Retina (tissue), 1 donor: ENCODE results near the gene SEC61A2.
"Not testable (repeated sequence)": the region's sequence is repeated elsewhere in the genome, so short reads cannot be mapped to it uniquely, and the experiment has no call there.

ENCODE experiments used
- DNase-seq: peaks from one replicate; pipeline ENCODE4 v3.0.0-alpha.2; 2016

SEC61A2 gene

DNA sequence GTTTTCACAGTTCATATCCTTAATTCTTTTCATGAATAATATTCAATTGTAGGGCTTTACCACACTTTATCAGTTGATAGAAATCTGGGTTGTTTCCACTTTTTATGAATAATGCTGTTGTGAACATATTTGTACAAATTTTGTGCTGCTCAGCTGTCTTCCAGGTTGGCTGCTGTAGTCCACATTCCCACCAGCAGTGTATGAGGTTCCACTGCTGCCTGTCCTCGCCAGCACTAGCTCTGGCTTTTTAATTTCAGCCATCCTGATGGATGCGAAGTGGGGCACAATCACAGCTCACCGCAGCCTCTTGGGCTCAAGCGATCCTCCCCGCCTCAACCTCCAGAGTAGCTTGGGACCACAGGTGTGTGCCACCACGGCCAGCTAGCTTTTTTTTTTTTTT is 33.5 kb downstream of the SEC61A2 start:
- DNase-seq, result no peak

DNA sequence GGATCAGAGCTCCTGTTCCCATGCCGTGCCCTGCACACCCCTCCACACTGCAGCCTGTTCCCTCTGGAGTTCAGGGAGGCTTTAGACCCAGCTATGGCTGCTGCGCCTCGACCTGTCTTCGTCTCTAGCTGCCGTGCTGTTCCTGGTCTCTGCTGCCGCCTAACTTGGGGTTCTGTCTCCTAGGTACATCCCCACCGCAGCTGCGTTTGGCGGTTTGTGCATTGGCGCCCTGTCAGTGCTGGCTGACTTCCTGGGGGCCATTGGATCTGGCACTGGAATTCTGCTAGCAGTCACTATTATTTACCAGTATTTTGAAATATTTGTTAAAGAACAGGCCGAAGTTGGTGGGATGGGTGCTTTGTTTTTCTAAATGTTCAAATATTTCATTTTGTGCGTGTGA is 34.6 kb downstream of the SEC61A2 start:
- no peak for DNase-seq

DNA sequence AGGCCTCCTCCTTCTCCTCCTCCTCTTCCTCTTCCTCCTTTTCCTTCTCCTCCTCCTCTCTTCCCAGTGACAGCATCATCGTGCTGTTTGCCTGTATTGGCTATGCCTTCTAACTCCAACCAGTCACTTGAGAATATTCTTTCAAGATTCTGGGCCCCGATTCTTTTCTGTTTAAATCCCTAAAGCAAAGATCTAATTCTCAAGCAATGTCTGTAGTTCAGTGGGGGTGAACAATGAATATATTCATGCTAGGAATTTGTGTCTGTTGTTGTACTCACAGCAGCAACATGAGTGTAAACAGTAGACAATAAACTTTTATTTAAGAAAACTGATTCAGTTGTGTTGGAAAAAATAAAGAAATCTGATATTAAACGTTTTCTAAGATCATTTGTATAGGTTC is 35.6 kb downstream of the SEC61A2 start:
- no peak for DNase-seq

DNA sequence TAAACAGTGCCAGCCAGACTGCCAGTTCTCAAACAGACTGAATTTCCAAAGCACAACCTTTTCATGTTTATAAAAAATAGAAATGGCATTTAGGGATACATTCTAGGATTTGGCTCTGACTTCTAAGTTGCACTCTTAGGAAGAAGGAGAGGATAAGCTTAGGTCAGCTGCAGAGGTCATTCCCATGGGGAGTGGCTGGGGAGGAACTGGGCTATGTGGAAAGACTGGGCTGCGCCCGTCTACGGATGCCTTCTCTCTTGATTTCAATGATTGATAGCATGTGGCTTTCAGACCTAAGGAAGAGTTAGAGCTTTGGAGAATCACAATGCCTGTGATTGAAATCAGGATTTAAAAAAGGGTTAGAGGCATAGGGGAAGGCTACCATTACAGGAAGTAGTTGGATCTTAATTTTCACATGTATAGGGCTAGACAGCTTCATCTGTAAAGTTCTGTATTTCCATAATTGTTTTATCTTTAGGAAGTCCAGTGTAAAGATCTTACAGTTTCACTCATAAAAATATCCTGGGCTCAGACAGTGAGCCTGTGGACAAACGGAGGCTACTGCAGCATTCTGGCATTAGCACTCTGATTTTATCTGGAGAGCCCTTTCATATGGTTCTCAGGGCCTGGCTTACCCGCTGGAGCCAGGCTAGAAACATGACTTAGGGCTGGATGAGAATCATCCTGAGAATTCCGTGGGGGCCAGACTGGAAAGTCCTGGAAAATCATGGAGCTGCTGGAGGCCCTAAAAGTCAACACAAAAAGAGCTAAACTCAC is 36.7 kb downstream of the SEC61A2 start:
- no peak for DNase-seq

DNA sequence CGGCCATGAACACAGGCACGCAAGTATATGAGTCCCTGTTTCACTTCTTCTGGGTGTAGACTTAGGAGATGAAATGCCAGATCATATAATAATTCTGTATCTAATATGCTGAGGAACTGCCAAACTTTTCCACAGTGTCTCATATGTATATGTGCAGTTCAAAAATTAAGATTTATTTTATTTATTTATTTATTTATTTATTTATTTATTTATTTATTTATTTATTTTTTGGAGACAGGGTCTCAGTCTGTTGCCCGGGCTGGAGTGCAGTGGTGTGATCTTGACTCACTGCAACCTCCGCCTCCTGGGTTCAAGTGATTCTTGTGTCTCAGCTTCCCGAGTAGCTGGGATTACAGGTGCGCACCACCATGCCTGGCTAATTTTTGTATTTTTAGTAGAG is 42.0 kb downstream of the SEC61A2 start:
- DNase-seq, result not testable (repeated sequence)

DNA sequence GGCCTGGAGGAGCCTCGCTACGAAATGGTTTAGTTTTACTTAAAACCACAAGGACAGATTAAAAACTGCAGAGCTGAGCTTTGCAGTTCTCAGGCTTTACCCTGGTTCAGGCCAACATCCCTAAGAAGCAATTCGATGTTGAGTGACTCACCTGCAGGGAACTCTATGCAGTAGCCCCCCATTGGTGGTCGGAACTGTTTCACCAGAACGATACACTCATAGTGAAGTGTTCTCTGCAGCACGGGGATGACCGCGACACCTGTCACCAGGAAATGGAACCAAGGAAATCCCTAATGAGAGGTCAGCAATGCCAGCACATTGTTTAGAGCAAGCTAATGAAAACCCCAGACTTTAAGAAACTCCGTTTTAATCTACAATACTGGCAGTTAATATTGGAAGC is 48.2 kb downstream of the SEC61A2 start:
- DNase-seq, result no peak

DNA sequence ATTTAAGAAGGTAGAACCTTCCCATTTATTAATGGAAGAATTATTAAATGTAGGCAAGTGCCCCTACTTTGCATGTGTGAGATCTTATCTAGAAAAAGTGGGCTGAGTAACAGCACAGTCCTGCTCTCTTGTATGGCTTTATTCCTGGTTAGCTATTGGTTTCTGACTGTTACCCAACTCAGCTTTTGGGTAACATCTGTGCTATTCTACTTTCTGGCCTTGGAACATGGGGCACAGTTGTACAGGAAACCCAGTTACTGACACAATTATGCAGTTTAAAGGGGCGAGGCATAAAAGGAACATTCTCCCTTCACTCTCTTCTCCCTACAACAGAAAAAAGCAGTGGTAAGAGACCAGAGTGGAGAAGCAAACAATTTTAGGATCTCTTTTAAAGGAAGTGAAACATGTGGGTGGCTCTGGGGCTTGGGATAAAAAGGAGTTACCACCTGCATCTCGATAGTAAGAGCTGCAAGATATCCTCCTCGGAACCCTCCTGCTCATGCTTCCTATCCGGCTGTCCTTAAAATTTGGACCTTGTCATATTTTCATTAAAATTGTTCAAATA is 50.2 kb downstream of the SEC61A2 start:
- no peak for DNase-seq

DNA sequence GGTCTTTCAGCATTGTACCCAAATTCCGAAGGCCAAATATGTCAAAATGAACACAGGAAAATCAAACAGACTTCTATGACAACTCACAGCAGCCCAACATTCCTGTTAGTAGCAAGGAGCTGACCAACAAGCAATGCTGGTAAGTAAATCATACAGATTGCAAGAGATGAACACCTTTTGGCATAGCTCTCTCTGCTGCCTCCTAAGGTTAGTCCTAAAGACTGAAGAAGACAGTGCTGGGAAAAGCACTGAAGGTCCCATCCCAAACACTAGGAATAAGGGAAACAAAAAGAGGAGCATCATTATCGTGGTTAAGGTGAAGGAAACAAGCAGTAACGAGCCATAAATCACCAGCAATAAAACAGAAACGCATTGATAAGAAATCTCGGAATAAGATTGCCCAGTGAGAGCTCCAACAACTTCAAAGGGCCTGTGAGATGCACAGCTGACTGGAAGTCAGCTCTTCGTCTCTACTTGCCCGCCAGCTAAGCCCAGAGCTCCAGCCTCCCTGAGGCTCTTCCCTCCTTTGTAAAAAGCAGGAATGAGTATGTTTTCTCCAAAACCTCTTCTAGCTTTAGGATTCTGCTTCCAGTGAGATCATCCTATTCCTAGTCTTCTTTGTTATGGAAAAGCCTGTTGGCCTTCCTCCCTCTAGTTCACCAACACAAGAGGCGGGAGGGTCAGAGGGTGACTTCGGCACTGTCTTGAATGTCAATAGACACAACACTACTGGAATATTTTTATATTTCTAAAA is 50.9 kb downstream of the SEC61A2 start:
- DNase-seq, result no peak

DNA sequence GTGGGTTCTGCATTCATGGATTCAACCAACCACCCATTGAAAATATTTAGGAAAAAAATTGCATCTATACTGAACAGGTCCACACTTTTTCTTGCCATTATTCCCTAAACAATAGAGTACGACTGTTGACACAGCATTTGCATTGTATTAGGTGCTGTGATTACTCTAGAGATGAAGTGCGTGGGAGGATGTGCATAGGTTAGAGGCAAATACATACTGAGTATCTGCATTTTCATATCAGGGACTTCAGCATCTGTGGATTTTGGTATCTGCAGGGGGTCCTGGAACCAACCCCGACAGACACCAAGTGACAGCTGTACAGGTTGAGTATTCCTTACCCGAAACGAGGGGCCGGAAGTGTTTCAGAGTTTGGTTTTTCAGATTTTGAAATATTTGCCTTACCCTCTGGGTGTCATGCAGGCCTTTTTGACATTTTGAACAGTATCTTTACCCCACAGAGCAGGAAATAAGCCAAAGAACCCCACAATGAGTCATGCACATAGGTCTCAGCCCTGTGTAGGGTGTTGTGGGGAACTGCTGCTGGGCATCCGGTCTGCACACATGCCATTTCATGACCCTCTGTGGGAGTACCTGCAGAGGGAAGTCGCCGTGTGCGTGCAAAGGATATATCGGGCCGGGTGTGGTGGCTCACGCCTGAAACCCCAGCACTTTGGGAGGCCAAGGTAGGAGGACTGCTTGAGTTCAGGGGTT is 51.7 kb downstream of the SEC61A2 start:
- DNase-seq, result no peak

DNA sequence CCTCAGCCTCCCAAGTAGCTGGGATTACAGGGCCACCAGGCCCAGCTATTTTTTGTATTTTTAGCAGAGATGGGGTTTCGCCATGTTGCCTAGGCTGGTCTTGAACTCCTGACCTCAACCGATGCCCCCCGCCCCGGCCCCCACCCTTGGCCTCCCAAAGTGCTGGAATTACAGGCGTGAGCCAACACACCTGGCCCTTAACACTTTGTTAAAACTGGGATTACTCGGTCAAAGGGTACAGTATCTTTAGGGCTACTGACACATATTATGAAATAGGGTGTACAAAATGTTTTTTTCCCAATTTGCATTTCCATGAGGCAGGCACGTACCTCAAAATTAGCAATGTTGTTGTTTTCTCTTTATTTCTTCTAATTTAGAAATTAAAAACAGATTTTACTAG is 54.7 kb downstream of the SEC61A2 start:
- DNase-seq, result no peak

DNA sequence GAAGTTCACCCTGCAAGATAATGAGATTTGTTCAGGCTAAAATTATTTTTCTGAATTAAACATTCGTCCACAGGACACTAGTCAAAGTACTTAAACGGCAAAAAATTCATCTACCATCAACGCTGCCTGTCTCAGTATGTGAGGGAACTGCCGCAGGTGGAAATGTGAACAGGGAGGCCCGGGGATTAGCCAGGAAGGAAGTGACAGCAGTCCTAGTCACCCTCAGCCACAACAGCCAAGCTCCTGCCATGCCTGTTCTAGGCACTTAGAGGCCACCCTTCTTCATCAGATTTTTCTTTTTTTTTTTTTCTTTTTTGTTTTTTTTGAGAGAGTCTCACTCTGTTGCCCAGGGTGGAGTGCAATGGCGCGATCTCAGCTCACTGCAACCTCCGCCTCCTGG is 56.8 kb downstream of the SEC61A2 start:
- no peak for DNase-seq

DNA sequence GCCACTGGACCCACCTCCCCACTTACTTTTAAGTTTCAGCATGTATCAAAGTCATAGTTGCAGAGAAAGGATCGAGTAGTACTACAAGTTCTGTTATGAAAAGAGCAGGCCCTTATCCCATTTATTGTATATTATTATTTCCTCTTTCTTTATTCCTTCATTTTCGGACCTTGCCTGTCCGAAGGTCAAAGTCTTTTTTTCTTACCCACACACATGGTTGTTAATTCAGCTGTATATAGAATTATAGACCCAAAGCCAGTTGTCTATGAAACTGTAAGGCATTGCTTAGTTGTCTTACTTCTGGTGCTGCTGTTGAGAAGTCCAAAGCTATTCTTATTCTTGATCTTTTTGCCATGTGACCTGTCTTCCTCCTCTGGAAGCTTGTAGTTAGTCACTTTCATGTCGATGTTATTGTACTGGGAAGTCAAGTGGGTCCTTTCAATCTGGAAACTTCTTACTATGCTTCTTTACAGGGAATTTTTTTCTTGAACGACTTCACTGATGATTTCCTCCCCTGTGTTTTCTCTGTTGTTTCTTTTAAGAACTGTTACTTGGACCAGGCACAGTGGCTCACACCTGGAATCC is 57.9 kb downstream of the SEC61A2 start:
- DNase-seq, result no peak

DNA sequence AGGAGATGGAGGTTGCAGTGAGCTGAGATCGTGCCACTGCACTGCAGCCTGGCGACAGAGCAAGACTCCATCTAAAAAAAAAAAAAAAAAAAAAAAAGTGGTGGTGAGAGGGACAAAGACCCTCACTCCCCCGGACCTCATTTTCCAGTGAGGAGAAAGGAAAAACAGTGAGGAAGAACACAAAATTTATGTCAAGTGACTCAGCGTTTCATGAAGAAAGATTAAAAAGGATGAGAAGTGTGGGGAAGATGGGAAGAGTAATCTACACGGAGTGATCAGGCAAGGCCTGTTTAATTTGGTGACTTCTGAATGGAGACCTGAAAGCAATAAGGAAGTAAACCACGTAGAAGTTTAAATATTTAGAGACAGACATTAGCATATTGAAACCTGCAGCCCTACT is 59.2 kb downstream of the SEC61A2 start:
- no peak for DNase-seq

DNA sequence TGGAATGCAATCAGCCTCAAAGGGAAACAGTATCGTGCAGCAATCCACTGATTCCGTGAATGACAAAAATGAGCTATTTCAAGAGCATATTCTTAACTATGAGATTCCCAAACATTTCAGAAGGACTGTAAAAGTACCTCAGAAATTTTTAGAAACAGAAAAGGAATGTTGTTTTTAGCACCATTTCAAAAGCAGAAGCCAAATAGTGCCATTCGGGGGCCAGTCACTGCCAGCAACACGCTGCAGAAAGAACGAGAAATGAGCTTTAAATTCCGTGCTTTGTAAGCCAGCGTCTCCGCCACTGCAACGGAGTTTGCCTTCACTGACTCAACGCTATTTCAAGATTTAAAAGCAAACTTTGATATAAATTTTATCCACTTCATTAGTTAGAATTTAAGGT is 59.9 kb downstream of the SEC61A2 start:
- DNase-seq, result no peak

DNA sequence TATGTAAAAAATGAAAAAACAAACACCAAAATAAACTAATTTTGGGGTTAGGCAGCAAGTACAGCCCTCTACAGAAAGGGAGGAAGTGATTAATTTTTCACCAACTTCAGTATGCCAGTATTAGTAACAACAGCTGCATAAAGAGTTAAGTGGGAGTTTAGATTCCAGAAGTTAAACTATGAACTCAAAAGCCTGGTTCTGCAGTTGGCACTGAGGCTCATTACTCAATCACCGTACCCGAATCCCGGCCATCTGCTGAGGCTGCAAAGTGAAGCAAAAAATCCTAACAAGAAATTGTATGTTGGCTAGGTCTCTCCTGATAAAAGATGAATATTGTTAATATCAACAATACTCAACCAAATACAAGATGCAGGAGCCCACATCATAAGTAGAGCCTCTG is 62.2 kb downstream of the SEC61A2 start:
- no peak for DNase-seq

DNA sequence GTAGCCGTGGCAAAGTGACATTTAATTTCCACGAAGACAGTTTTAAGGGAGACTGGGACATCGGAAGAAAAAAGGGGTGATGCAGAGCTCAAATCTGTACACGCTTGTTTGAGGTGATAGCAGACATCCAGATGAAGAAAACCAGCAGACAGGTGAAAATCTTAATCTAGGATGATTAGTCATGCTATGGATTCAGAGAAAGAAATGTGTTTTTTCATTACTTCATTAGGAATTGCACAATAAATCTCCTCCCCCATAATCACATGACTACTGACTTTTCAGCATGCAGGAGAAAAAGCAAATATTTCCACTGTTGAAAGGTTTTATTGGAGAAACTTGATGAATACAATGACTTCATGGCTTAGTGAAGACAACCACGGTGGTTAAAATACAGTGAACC is 63.7 kb downstream of the SEC61A2 start:
- no peak for DNase-seq

DNA sequence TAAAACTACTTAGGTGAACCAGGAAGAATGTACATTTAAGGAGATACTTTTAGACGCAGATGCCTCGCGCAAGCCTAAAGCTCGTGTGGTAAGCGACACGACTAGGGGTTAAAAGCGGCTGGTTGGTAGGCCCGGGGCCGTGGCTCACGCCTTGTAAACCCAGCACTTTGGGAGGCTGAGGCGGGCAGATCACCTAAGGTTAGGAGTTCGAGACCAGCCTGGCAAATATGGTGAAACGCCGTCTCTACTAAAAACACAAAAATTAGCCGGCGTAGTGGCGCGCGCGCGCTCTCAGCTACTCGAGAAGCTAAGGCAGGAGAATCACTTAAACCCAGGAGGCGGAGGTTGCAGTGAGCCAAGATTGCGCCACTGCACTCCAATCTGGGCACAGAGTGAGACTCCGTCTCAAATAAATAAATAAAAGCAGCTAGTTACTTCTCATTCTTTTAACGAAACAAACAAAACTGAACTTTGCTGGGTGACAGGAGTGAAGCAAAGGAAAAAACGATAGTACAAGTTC is 65.3 kb downstream of the SEC61A2 start:
- peak; percentile 49 for DNase-seq

DNA sequence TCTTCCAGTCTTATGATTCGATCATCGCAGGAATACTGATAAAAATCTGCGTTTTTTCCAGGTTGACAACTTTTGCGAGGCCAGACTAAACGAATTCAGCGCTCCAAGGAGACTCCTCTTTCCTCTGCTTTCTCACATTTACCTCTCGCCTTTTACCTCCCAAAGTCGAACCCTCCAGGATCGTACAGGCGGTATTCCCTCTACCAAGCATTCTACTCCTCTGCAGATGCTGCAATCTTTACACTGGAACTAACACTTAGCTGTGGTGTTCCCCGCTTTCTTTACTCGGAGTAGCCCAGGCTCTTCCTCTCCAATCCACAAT is 65.8 kb downstream of the SEC61A2 start:
- DNase-seq, result no peak

DNA sequence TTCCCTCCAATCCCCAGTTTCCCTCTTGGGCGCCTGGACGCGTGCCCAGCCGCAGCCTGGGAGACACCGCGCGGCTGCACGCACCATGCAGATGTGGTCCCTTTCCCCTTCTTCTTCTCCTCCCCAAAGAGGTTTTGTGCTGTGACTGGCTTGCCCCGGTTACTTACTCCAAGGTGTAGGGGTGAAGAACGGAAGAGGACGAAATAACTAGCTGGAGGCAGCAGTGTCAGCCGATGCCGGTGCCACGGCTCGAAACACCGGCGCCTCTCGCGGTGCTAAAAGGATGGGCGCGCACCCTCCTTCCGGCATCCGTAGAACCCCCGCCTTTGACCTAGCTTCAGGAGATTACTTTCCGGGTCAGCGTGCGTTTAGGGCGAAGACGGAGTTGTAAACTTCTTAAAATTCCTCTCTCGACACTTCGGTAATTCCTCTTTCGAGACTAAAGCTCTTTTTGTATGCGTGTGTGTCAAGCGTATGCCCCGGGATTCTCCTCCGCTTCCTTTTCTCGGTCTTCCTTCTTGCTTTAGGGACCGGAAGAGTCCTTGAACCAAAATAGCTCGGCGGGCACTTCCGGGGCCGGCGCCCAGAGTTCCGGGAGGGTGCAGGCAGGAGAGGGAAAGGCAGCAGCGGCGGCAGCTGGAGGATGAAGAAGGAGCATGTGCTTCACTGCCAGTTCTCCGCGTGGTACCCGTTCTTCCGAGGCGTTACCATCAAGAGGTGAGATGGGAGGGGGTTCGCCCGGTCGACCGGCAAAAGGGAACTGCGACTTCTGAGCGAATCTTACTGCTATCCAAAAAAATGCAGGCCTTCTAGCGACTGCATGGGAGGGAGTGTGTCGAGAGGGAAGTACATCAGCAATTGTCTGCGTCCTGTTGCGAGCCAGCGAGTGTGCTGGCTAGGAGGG is 66.4 kb downstream of the SEC61A2 start, which contains the start of the genes CDC123 and NUDT5:
Gene CDC123, plus strand, starts transcription at position 586 of the 904 bp plus-strand sequence. Its CDS starts 58 bp downstream, at position 644.
Gene NUDT5, minus strand, starts transcription at position 289 of the 904 bp plus-strand sequence. CDS start 9,600 bp downstream, outside the sequence.
- peak; percentile 98 for DNase-seq

DNA sequence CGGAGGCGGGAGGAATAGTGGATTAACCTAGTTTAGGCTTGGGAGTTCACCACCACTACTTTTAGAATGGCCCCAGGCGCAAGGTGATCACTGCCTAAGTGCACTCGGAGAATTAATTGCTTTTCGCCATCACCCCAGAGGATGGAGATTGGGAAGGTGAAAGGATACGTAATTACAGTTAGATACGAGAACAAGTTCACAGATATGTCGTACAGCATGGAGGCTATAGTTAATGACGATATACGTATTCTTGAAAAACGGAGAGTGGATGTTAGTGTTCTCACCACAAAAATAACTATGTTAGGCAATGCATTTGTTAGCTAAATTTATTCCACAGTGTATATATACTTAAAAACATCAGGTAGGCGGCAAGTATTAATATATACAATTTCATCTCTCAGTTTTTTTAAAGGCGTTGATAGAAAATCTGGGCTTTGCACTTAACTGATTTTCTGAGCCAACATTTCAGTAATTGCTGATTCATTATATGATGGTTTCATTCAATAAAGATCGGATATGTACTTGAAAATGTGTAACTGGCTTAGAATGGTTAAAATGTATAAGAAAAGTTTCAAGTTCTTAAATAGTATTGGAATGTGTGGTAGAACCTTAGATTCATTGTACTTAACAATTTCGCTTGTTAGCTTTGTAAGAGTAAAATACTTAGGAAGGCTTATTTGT is 67.2 kb downstream of the SEC61A2 start:
- DNase-seq, result no peak

DNA sequence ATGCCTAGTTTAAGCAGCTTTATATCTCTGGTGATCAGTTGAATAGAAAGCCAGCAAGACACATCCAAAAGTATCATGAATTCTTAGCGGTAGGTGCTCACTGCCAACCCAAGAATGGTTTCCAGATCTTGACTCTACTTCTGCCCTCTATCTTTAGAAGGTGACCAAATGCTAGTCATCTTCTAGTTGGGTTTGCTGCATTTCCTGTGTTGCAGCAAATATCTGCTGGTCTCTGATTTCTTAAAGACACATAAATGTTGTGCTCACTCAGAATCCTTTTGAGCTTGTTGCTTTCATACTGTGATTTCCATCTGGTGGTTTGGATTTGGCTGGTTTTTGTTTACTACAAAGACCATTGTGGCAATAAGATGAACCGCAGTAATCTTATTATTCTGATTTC is 68.7 kb downstream of the SEC61A2 start:
- no peak for DNase-seq
